UCSD-AML1 (cell line): ENCODE results near the gene C21orf58.

Source experiments
- DNase-seq: peaks from one replicate; lab custom pipeline; 2025; ENCODE audit not compliant: unreplicated experiment; lab: John Stamatoyannopoulos, UW

Gene C21orf58

DNA sequence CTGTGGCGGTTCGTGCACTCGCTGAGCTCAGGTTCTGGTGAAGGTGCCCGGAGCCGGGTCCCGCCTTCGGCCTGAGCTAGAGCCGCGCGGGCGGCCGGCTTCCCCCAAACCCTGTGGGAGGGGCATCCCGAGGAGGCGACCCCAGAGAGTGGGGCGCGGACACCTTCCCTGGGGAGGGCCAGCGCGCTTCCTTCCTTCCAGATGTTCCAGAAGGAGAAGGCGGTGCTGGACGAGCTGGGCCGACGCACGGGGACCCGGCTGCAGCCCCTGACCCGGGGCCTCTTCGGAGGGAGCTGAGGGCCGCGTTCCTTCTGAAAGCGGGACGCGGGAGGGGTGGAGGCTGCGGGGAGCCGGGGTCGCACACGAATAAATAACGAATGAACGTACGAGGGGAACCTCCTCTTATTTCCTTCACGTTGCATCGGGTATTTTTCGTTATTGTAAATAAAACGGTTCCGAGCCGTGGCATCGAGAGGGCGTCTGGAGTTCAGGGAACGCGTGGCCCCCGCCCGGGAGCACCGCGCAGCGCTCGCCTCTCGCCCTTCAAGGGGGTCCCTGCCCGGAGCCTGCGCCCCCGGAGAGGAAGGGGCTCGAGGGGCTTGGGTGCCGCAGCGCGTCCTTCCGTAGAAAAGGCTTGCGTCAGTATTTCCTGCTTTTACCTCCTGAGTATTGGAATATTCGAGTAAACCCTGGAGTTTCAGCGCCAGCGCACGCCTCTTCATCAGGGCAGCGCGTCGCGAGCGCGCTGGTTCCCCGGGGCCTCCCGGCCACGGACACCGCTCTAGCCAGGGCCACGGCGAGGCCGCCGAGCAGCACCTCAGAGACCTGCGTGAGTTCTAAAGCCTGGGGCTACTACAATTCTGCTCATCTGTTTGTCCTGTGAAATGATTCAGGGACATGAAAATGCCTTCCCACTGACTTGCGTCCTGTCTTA is 26.1 kb downstream of the C21orf58 start:
- DNase-seq: no peak

DNA sequence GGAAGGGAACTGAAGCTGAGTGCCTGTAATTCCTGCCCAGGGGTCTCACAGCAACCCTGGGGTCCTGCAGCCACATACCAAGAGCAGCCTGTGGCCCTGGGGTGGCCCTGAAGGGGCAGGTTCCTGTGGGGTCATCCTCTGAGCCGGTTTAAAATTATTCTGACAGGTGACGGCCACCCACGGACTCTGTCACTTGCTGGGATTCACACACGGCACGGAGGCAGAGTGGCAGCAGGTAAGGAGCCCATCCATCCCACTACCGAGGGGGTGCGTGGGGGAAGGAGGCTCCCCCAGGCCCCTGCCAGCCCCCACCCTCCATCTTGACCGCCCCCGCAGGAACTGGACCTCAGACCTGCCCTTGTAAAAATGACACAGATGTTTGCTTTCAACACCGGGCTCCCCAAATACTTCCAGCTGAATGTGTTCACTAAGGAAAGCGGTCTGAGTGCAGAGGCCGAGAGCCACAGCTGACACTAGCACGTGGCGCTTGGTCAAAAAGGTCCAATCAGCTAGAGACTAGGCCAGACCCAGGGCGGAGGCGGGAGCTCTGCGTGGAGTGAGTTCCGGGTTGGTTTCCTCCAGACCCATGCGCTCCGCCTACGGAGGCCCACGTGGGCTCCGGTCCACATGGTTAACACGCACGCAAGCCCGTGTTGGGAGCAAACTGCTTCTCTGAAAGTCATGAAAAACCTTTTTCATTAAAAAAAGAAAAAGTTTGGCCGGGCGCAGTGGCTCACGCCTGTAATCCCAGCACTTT is 27.5 kb downstream of the C21orf58 start:
- DNase-seq: peak; percentile 76

DNA sequence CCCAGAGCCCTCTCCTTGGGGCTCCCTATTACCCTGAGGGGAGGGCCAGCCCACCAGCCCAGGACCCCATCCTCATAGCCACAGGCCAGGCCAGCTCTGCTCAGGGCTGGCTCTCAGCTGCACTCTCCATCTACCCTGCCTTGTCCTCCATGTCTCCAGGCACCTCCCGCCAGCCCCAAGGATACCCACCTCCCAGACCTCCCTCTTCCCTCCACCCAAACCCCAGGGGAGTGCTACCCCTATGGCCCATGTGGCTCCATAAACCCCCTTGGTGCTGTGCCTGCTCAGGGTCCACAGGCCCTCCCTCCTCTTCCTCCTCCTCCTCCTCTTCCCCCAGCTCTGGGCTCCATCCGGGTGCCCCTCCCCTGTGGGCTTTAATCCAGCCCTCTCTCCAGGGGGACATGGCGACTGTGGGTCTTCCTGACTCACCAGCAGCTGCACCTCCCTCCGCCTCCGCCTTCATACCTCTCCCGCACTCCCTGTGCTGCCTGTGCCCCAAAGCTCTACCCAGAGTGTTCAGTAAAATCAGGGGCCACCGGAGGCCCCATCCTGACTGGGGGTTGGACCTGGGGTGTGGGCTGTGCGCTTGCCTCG is 28.4 kb downstream of the C21orf58 start:
- no peak for DNase-seq

DNA sequence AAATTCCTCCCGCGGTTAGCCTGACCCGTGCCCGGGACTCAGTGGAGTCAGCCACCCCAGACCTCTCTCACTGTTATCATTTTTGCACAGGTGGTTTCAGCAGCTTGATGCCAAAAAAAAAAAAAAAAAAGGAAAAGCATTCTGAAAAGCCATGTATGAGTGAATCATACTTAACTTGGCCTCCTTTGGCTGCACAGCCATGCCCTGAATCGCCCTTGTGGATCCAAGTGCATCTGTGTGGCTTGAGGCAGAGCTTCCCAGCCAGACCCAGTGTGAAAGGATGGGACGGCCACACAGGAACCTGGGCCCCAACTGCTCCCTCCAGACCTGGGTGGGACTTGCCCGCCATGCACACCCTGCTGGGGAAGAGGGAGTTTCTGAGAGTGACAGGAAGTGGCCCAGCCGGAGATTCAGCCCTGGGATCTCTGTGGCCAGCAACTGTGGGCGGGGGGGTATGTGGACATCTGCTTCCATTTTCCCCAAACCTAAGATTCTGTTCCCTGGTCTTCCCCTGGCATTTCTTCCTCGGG is 29.0 kb downstream of the C21orf58 start:
- DNase-seq: peak; percentile 57

DNA sequence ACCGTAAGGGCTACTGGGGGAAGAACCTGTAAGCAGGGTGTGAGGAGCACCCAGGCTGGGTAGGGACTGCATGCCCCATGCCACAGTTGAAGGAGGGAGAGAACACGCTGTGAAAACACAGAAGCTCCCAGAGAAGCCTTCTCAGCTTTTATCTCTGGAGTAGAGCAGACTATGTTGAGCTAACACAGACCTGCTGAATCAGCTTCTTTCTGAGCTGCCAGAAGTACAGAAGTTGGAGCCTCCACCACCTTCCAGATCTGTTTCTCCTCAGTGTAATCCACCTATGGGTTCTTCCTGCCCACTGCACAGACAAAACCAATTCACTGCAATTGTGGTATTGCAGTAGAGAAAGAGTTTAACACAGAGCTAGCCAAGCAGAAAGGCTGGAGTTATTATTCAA is 32.1 kb downstream of the C21orf58 start:
- DNase-seq: no peak

DNA sequence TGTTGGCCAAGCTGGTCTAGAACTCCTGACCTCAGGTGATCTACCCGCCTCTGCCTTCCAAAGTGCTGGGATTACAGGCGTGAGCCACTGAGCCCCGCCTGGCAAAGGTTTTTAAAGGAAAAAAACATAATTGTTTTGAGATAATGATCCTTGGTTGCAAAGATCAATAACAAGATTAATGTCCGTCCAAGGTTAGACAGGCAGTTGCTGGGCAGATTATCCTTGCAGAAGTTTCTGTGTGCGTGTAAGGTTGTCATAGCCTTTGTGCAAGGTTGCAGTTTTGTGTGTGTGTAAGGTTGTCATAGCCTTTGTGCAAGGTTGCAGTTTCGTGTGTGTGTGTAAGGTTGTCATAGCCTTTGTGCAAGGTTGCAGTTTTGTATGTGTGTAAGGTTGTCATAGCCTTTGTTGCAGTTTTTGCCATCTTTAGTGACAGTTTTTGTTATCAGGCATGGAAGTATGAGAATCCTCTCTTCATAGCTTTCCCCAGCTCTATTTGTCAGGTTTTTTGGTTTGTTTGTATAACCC is 34.0 kb downstream of the C21orf58 start:
- DNase-seq: no peak

DNA sequence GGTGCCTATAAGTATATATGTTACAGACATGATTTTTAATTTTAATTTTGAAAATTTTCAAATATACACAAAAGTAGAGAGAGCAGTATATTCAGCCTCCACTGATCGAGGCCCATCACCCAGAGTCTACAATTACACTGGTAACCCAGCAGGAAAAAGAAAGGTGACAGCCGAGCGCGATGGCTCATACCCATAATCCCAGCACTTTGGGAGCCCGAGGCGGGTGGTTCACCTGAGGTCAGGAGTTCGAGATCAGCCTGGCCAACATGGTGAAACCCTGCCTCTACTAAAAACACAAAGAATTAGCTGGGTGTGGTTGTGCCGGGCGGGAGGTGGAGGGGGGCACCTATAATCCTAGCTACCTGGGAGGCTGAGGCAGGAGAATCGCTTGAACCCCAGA is 36.1 kb downstream of the C21orf58 start:
- DNase-seq: no peak

DNA sequence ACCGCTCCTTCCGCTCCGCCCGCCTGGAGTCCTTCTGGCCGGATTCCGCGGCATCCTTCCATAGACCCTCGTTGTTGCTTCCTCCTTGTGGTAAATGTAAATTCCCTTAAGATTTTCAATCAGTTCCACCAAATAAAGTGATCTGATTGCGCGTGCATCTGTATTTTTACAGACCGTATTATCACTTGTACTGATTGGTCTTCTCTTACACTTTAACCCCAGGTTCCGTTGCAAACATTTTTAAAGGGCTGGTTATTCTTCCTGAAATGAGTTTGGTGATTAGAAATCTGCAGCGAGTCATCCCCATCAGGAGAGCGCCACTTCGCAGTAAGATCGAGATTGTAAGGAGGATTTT is 37.0 kb downstream of the C21orf58 start:
- no peak for DNase-seq

DNA sequence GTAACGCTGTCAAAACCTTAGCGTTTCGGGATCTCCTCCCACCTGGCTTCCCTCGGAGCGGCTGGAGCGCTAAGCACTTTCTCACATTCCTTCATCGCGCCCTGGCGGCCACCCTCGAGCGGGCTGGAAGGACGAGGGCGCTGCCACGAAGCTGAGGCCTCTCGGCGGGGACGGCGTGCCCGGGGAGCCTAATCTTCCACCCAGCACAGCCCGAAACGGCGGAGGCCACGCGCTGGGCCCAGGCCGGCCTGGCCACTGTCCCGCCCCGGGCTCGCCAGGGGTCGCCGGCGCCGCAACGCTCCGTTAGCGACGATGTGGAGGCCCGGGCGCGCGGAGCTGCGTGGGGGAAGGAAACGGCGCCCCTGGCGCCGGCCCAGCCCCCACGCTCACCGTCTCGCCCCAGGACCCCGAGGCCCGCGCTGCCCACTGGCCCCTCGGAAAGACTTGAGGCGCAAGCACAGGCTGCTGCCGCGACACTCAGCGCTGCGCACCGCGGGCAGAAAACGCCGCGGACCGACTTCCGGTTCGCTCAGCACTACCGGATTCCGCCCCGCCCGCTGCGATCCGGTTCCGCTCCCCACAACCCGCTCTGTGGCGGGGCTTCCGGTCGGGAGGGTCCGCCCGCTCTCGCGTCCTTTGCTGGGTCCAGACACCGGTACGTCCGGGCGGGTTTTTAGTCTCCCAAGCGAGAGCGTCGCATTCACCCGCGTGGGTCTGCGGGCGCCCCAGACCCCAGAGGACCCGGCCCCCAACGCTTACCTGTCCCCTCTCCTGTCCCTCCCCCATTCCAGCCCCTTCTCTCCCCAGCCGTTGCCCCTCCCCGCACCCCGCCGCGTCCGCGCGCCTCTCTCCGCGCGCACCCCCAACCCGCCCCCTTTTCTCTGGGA is 37.7 kb downstream of the C21orf58 start, which contains the start of gene YBEY:
Gene YBEY (plus strand): TSS at position 582 of the 887 bp plus-strand sequence. CDS start 572 bp downstream, outside the sequence.
- DNase-seq: peak; percentile 91

DNA sequence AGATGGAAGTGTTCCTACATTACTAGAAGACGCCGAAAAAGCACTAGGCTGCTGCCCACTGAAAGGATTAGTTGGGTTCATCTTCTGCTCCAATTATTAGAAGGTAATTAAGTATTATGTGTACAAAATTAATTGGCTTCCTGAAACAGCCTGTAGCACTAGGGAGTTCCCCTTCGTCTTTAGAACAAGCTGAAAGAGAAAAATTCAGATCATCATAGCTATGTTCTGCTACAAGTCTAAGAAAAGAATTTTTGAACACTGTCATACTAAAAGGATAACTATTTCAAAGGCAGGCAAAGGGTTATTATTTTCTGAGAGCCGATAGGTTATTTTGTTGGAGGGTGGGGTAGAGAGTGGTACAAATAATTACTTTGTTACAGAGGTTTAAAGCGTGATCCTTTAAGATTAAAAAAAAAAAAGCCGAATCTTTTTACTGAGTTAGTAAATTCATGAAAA is 38.4 kb downstream of the C21orf58 start, which contains the start of gene MCM3AP:
Gene MCM3AP (minus strand): TSS at position 406 of the 456 bp plus-strand sequence. CDS start 325 bp downstream, at position 81.
- no peak for DNase-seq

DNA sequence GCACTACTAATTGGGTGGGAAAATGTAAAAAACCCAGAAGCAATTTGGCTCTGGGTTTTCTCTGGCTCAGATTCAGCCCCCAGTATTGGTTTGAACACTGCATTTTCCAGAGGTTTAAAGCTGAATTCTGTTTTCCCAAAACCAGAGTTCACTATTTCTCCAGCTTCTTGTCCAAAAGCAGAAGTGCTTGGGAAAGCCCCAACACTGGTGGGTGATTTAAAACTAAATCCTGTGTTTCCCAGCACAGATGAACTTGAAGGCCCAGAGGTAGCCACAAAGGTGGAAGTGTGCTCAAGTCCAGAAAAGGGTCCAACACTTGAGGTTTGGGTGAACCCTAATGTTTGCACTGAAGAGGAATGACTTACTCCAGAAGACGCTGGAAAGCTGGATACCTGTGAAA is 38.9 kb downstream of the C21orf58 start:
- DNase-seq: no peak

DNA sequence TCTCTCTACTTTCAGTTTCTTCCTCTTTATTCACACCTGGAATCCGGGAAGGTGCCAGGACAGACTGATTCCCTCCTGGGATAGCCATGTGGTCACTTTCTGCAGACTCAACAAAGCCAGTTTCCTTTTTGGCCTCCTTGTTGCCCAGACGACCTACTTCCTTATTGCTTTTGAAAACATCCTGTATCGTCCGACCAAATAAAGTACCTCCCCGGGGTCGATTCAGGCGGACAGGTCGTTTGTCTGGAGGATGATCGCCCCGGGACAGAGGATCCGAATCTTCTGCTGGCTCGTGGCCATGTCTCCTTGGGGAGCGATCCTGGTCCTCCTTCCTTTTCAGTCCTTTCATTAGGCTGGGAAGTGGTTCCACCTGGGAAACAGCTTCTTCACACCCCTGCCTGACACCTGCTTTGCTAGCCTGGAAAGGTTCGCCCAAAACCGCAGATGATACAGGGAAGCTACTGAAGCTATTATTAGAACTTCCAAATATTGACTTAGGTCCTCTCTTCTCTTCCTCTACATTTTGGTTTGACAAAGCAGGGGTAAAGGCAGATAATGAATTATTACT is 39.5 kb downstream of the C21orf58 start:
- DNase-seq: no peak

DNA sequence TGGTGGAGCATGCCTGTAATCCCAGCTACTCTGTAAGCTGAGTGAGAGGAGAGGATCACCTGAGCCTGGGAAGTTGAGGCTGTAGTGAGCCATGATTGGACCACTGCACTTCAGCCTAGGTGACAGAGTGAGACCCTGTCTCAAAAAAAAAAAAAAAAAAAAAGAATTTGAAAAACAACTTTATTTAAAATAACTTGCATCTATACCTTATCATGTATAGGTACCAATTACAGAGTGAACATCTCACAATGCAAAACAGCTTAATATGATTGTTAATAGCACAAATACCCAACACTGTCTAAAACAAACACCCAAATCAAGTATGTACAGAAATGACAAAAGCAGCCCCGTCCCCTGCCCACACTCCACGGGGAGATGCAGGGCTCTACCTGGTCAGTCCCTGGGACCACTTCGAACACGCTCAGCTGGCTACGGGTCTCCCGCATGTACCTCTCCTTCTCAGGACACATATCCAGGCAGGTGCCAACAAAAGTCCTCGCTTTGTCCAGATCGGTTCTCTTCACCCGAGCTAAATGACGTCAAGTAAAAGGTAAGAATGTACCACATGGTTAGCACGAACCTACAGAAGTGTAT is 48.8 kb downstream of the C21orf58 start:
- DNase-seq: no peak

DNA sequence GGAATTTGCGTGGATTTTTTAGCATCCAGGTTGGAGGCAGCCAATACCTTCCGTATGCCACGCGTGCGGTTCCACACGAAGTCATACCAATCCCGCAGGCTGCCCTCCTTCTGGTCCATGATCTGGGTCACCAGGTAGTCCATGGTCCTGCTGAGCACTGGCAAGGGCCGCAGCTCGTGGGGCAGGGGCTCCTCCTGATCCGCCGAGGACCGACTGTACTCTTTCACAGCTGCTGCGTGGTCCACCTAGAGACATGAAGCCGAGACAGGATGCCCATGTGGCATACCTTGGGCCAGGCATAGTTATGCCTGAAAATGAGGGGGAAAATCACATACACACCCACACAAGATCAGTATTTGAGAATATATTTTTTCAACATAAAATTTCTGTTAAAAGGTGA is 50.3 kb downstream of the C21orf58 start:
- DNase-seq: no peak

DNA sequence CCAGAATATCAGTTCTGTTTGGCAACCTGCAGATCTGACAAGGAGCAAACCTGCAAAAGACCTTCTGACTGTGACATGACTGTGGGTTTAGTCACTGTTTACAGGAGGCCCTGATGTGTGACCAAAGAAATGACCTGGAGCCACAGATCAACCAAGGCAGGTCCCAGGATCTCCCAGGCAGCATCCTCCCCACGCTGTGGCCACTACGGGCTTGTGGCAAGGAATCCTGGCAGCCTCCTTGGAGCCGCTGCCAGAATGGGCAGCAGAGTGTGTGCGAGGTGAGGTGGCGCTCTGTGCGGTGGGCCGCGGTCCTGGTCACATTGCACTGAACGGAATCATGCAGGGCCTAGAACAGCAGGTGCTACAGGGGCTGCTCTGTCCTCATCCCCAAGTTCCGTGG is 54.2 kb downstream of the C21orf58 start:
- no peak for DNase-seq

DNA sequence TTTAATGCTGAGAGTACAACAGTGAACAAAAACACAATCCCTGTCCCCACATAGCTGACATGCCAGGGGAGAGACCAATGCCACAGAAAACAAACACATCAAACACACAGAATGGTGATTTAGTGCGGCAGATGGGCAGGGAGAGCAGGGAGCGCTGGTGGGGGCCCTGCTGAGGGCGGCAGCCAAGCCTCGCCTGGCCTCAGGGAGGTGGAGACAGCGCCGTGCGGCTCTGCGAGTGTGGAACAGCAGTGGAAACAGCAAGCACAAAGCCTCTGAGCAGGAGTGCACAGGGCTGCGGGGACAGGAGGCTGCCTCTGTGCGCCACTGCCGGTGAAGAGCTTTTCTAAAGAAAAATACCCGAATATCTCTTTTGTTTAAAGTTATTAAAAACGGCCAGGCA is 55.3 kb downstream of the C21orf58 start:
- DNase-seq: no peak

DNA sequence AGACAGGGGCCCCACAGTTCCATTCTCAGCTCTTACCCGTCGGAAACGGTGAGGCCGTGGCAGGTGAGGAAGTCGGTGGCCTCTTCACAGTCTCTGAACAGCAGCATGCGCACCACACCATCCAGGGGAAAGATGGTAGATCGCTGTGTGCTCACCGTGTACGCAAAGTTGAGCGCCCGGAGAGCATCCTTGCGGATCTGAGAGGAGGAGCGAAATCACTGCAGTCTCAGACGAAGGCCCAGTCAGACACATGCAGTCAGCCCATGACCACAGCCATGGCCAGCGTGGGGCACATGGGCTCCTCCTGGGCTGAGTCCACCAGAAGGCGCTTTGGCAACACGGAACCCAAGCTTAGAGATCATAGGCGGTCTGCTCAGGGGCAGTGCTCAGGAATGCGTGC is 56.7 kb downstream of the C21orf58 start:
- no peak for DNase-seq

DNA sequence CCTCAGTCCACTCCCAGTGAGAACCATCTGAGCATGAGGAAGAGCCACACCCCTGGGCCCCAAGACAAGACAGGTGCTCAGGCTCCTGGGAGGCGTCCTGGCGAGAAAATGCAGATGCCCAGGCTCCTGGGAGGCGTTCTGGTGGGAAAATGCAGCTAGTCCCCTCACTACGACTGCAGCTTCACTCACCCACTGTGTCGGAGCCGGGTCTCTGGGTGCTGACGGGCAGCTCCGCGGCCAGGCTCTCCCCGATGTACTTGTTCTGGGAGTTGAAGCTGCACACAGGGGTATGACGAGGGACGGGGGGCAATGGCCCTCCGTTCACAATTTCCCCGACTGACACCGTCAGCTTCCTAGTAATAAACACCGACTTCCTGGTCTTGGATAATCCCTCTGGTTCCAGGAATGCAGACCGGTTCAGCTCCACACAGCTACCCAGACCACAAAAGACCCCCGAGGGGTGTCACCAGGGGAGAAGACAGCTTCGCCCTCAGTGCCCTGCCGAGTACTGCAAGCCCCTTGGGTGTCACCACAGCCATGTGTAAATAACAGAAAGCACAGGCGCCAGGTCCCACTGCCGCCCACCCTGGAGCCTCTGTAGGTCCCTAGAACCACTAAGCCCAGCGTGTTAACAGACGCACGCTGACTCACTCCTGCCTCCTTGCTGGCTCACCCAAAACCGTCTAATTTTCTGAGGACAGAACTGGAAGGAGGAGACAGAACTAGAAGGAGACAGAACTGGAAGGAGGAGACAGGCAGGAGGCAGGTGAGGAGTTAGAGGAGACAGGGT is 57.7 kb downstream of the C21orf58 start:
- DNase-seq: no peak
